ENCODE measurements around the gene CPT2. TPM values are rescaled to one million over a fixed set of nuclear protein-coding genes. Genes with fewer than 3 reads are reported as not detected.
A peak's percentile ranks its signal among the peaks of the same experiment; 100 is the strongest.

Gene CPT2
- total RNA-seq (2014; rRNA removed; shearing (Covaris generic)): 16.6 and 17.8 TPM in 2 replicates
- 11.0 and 16.3 TPM in 2 replicates for polyA plus RNA-seq (2014; cell fraction: nucleus; rRNA removed)

DNA sequence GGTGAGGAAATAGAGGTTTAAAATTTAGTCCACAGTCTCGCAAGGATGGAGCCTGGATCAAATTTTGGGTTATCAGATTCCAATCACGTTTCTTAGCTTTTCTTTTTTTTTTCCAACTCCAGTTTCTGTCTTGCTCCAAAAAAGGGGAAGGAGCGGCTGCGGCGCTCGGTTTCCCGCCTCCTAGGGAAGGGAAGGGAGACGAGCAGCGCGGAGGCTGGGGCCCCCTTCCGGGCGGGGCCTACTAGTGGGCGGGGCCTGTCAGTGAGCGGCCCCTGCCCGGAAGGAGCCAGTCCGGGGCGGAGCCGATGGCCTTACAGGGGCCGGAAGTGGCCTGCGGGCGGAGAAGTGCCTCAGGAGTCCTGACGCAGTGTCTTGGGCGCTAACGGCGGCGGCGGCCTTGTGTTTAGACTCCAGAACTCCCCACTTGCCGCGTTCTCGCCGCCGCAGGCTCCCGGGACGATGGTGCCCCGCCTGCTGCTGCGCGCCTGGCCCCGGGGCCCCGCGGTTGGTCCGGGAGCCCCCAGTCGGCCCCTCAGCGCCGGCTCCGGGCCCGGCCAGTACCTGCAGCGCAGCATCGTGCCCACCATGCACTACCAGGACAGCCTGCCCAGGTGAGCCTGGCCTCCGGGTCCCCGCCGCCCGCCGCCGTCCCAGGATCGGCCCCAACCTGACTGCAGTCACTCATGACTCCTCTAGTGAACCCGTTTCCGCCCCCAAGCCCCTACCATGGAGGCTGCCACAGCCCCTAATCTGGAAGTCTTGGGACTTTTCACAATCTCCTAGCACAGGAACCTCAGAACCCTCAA lies at the start of gene CPT2:
CPT2 (plus strand) TSS at position 340 of the 806 bp plus-strand sequence; CDS start at position 460, 120 bp downstream.
- peak; percentile 81 for DNase-seq (ENCODE audit: extremely low read depth, low read depth)

- DNase-seq (ENCODE audit: extremely low read depth, low read depth): no peak
Observed at GRCh38 chr1:53147174-53147573, 49.5 kb upstream of the CPT2 start.

DNA sequence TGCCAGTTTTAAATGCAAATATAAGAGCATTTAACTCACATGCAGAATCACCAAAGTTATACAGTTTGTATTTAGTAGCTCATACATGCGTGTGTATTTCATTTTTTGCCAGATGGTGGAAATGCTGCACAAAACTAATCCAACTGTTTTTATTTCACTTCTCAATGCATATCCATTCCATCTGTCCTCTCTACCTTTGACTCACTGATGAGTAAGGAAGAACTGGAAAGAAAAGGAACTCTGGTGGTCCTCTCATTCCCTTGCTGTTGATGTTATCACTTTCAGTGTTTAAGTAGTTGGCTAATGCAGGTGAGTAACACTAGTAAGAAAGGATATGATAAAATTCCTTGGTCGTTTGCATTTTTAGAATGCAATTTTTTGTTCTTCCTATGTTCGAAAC lies 48.5 kb upstream of the CPT2 start:
- DNase-seq (ENCODE audit: extremely low read depth, low read depth): no peak

DNA sequence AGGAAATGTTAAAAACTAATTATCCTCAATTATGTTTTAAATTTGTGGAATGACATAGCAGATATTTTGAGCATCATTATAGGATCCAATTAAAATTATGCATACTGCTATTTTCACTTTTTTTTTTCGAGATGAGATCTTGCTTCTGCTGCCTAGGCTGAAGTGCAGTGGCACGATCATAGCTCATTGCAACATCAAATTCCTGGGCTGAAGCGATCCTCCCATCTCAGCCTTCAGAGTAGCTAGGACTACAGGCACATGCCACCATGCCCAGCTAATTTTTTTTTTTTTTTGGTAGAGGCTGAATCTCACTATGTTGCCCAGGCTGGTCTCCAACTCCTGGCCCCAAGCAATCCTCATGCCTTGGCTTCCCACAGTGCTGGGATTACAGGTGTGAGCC lies 42.9 kb upstream of the CPT2 start:
- DNase-seq (ENCODE audit: extremely low read depth, low read depth): no peak

DNA sequence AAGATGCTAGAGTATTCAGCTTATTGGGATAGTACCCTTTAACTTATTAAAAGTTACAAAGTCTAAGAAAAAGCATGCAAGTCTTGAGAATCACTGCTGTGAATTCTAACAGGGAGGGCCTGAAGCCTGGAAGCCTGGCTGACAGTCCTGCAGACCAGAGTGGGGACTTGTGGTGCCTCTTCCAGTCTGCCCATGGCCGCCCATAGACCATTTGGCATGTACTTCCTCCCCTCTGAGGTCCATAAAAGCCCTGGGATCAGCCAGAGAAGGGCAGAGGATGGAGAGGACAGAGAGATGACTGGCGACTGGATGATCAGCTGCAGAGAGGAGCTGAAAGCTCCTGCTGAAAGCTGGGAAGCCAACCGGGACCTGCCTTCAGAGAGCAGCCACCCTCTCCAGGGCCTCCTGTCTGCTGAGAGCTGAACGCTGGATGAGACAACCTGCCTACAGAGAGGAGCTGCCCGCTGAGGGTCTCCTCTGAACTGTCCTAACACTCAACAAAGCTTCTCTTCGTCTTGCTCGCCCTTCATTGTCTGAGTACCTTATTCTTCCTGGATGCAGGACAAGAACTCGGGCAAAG lies 41.7 kb upstream of the CPT2 start:
- no peak for DNase-seq (ENCODE audit: extremely low read depth, low read depth)

GRCh38 chr1:53155534-53155933 lies 41.1 kb upstream of the CPT2 start:
- DNase-seq (ENCODE audit: extremely low read depth, low read depth): no peak

GRCh38 chr1:53155945-53156344 lies 40.7 kb upstream of the CPT2 start:
- DNase-seq (ENCODE audit: extremely low read depth, low read depth): no peak

- no peak for DNase-seq (ENCODE audit: extremely low read depth, low read depth)
Observed at GRCh38 chr1:53156783-53157182, 39.8 kb upstream of the CPT2 start.

DNA sequence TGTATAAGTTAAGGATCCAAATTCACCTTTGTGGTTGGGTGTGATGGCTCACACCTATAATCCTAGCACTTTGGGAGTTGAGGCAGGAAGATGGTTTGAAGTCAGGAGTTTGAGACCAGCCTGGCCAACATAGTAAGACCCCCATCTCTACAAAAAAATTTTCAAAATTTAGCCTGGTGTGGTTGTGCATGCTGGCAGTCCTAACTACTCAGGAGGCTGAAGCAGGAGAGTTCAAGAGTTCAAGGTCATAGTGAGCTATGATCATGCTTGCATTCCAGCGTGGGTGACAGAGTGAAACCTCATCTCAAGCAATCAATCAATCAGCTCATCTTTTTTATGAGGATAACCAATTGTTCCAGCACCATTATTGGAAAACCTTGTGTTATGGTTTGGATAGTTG lies 37.7 kb upstream of the CPT2 start:
- DNase-seq (ENCODE audit: extremely low read depth, low read depth): no peak

GRCh38 chr1:53160924-53161378 lies 35.7 kb upstream of the CPT2 start:
- DNase-seq (ENCODE audit: extremely low read depth, low read depth): no peak

- DNase-seq (ENCODE audit: extremely low read depth, low read depth): no peak
Observed at GRCh38 chr1:53162621-53163020, 34.0 kb upstream of the CPT2 start.

DNA sequence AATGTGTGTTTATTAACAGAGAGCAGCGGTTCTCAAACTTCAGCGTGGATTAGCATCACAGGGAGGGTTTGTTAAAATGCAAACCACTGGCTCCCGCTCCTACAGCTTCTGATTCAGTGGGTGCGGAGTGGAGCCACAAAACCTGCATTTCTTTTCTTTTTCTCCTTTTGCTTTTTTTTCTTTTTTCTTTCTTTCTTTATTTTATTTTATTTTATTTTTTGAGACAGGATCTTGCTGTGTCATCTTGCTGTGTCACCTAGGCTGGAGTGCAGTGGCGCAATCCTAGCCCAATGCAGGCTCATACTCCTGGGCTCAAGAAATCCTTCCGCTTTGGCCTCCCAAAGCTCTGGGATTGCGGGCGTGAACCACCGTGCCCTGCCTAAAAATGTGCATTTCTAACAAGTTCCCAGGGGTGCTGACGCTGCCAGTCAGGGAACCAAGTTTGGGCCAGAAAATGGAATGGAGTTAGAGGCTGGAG lies 33.3 kb upstream of the CPT2 start:
- DNase-seq (ENCODE audit: extremely low read depth, low read depth): peak; percentile 14

DNA sequence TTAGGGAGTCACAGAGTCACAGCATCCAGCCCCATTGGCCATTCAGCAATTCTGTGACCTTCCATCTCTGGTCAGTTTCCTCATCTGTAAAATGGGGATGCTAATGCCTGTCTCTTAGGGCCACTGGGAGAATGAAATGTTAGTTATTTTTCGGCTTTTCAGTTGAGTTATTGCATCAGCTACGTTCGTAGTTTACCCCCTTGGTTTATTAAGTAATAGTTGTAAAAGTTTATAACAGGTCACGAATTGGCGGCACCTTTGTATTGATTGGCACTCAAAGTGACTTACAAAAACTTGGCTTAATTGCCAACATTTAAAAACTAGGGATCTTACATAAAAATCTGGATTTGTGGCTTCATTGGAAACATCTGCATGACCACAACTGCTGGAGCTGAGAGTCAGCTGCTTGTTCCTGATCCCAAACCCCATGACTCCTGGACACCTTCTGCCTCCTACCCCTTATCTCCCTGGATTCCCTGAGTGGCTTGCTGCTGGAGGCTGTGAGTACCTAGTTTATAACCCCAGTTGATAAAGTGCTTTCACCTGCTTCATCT lies 31.1 kb upstream of the CPT2 start:
- DNase-seq (ENCODE audit: extremely low read depth, low read depth): no peak

DNA sequence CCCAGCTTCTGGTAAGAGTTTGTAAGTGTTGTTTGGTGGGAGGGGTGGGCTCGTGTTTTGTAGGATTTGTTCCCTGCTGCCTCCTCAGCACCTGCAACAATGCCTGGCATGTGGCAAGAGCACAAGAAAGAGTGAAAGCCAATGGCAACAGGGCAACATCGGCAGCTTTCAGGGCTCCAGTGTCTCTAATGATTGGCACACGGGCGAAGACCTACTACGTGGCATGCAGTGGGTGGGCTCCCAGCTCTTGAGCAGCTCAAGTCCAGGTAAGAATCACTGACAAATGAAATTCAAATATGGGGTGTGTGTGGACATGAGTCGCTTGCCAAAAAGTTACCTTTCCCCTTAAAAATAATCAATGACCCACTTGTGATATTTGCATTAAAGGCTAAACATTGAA lies 30.3 kb upstream of the CPT2 start:
- DNase-seq (ENCODE audit: extremely low read depth, low read depth): no peak

GRCh38 chr1:53166912-53167311 lies 29.7 kb upstream of the CPT2 start:
- no peak for DNase-seq (ENCODE audit: extremely low read depth, low read depth)

GRCh38 chr1:53172426-53173128 lies 24.0 kb upstream of the CPT2 start:
- no peak for DNase-seq (ENCODE audit: extremely low read depth, low read depth)

GRCh38 chr1:53174971-53175913 lies 21.4 kb upstream of the CPT2 start:
- DNase-seq (ENCODE audit: extremely low read depth, low read depth): no peak

DNA sequence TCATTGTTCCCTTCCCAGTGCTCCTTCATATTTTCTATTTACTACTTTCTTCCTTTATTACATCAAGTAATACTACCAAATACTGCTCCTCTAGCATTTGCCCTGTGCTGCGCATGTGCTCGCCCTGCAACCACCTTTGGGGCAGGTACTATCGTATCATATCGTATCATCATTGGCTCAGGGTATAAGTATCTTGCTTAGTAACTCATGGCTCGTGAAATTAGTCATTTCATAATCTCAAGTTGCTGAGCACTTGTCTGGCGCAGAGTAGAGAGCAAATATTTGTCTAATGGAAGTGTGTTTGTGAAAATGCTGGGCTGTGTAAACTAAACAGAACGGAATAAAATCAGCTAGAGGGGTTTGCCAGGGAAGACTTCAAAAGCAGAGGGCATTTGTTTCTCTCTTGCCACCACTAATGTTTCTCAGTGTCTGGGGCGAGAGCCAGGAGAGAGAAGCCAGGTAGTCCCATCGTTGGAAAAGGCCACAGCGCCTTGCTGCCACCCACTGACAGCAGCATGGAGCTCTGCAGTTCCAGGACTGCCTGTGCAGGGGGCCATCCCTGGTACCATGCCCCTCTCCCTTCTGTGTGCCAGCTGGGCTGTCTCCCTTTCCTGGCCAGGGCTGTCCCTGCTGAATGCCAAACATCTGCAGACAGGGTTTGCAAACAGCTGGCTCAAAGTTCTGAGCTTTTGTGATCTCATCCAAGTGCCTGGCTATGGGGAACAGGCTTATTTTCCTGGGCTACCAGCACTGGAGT lies 20.0 kb upstream of the CPT2 start:
- DNase-seq (ENCODE audit: extremely low read depth, low read depth): no peak

- no peak for DNase-seq (ENCODE audit: extremely low read depth, low read depth)
Observed at GRCh38 chr1:53180226-53180625, 16.4 kb upstream of the CPT2 start.
